UCSD-AML1 (cell line): ENCODE measurements around the gene WSCD1.

Experiments
- DNase-seq: peaks from one replicate; lab custom pipeline; 2025; ENCODE audit not compliant: unreplicated experiment; lab: John Stamatoyannopoulos, UW

WSCD1 gene

GRCh38 chr17:6147042-6147441 lies 76.9 kb downstream of the WSCD1 start:
- no peak for DNase-seq

- DNase-seq, result no peak
Observed at GRCh38 chr17:6153375-6153774, 83.2 kb downstream of the WSCD1 start.

GRCh38 chr17:6157716-6158115 lies 87.5 kb downstream of the WSCD1 start:
- no peak for DNase-seq

- no peak for DNase-seq
Observed at GRCh38 chr17:6159541-6160231, 89.5 kb downstream of the WSCD1 start.

GRCh38 chr17:6160232-6160555 lies 90.0 kb downstream of the WSCD1 start:
- no peak for DNase-seq

GRCh38 chr17:6160911-6161855 lies 91.0 kb downstream of the WSCD1 start:
- no peak for DNase-seq

GRCh38 chr17:6162216-6162615 lies 92.0 kb downstream of the WSCD1 start:
- DNase-seq, result no peak

- DNase-seq, result no peak
Observed at GRCh38 chr17:6162892-6163291, 92.7 kb downstream of the WSCD1 start.

GRCh38 chr17:6163612-6164333 lies 93.6 kb downstream of the WSCD1 start:
- no peak for DNase-seq

- DNase-seq, result no peak
Observed at GRCh38 chr17:6164996-6165395, 94.8 kb downstream of the WSCD1 start.

- no peak for DNase-seq
Observed at GRCh38 chr17:6165806-6166205, 95.6 kb downstream of the WSCD1 start.

GRCh38 chr17:6166492-6167179 lies 96.5 kb downstream of the WSCD1 start:
- DNase-seq, result no peak

GRCh38 chr17:6168296-6168695 lies 98.1 kb downstream of the WSCD1 start:
- no peak for DNase-seq

GRCh38 chr17:6170349-6170748 lies 100.2 kb downstream of the WSCD1 start:
- DNase-seq, result no peak

- no peak for DNase-seq
Observed at GRCh38 chr17:6172642-6173330, 102.6 kb downstream of the WSCD1 start.

- DNase-seq, result no peak
Observed at GRCh38 chr17:6173653-6174052, 103.5 kb downstream of the WSCD1 start.
